LHCN-M2 (cell line): ENCODE data around the gene RHBDD2. TPM values are rescaled to one million over a fixed set of nuclear protein-coding genes. Genes with fewer than 3 reads are reported as not detected.
"Not testable (repeated sequence)": the region's sequence is repeated elsewhere in the genome, so short reads cannot be mapped to it uniquely, and the experiment has no call there.

ENCODE experiments used
- DNase-seq: peaks from one replicate; pipeline ENCODE4 v3.0.0-alpha.2; 2012; ENCODE audit warnings: low read depth
- total RNA-seq: library from RNA; depleted of rRNA; stranded (reverse); fragments of >200 nt; gene quantifications from 2 replicates; pipeline ENCODE4 v1.2.3, GENCODE V29; 2014

The RHBDD2 gene
- total RNA-seq, 1 experiment from 2014 or later: 90.6 TPM

- DNase-seq: peak; percentile 72
Observed at GRCh38 chr7:75866489-75867389, 12.1 kb upstream of the RHBDD2 start.

- DNase-seq: no peak
Observed at GRCh38 chr7:75867390-75867717, 11.5 kb upstream of the RHBDD2 start.

- DNase-seq: no peak
Observed at GRCh38 chr7:75868153-75868552, 10.7 kb upstream of the RHBDD2 start.

GRCh38 chr7:75869776-75870379 lies 9.0 kb upstream of the RHBDD2 start:
- DNase-seq: no peak

GRCh38 chr7:75870557-75871161 lies 8.2 kb upstream of the RHBDD2 start:
- no peak for DNase-seq

- peak; percentile 46 for DNase-seq
Observed at GRCh38 chr7:75872073-75872782, 6.6 kb upstream of the RHBDD2 start.

GRCh38 chr7:75874180-75874579 lies 4.7 kb upstream of the RHBDD2 start:
- DNase-seq: not testable (repeated sequence)

GRCh38 chr7:75875113-75876080 lies 3.4 kb upstream of the RHBDD2 start:
- no peak for DNase-seq

- DNase-seq: no peak
Observed at GRCh38 chr7:75876126-75876881, 2.5 kb upstream of the RHBDD2 start.

GRCh38 chr7:75878312-75878768 lies 494 bp upstream of the RHBDD2 start:
- DNase-seq: no peak

- no peak for DNase-seq
Observed at GRCh38 chr7:75879771-75880184, 944 bp downstream of the RHBDD2 start.

GRCh38 chr7:75880242-75880641 lies 1.4 kb downstream of the RHBDD2 start:
- no peak for DNase-seq

GRCh38 chr7:75881436-75882095 lies 2.7 kb downstream of the RHBDD2 start:
- DNase-seq: no peak

GRCh38 chr7:75883265-75883824 lies 4.5 kb downstream of the RHBDD2 start:
- not testable (repeated sequence) for DNase-seq

GRCh38 chr7:75884476-75884875 lies 5.6 kb downstream of the RHBDD2 start:
- DNase-seq: no peak

GRCh38 chr7:75885036-75885435 lies 6.2 kb downstream of the RHBDD2 start:
- no peak for DNase-seq

- DNase-seq: no peak
Observed at GRCh38 chr7:75887669-75888369, 9.0 kb downstream of the RHBDD2 start.

GRCh38 chr7:75888464-75889222 lies 9.8 kb downstream of the RHBDD2 start:
- DNase-seq: no peak
